ENCODE data around the gene TMEM79.

Gene TMEM79, protein sequence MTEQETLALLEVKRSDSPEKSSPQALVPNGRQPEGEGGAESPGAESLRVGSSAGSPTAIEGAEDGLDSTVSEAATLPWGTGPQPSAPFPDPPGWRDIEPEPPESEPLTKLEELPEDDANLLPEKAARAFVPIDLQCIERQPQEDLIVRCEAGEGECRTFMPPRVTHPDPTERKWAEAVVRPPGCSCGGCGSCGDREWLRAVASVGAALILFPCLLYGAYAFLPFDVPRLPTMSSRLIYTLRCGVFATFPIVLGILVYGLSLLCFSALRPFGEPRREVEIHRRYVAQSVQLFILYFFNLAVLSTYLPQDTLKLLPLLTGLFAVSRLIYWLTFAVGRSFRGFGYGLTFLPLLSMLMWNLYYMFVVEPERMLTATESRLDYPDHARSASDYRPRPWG

DNA sequence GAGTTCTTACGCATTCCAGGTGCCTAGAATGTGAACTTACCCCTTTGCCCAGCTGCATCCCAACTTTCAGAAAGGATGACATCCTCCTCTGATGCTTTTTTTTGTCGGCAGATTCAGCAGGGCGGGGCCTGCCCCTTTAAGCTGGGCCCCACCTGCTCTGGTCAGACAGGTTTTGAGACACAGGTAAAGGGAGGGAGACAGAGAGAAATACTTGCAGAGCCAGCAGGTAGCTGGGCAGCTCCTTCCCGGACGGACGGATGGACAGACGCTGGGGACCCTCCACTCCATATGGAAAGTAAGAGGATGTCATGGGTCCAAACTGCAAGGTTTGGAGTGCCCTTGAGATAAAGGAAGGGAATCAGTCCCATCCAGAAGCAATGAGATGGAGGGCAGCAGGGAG lies at the start of gene TMEM79:
TMEM79 (plus strand) TSS at position 214 of the 400 bp plus-strand sequence. CDS start 902 bp downstream, outside the sequence.
- DNase-seq (ENCODE audit: low read depth in 3 of 3), result no peak

DNA sequence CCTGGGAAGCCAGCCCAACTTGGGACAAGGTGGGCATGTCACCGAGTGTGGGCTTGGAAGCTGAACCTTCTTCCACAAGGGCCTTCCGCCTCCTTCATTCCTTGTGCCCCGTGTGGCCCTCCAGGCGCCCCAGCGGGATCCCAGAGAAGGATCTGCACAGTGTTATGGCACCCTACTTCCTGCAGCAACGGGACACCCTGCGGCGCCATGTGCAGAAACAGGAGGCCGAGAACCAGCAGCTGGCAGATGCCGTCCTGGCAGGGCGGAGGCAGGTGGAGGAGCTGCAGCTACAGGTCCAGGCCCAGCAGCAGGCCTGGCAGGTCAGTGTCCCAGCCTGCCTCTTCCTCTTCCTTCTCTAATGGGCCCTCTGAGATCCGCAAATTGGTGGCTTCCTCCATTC lies 48.0 kb upstream of the TMEM79 start:
- no peak for DNase-seq (ENCODE audit: low read depth in 3 of 3)

DNA sequence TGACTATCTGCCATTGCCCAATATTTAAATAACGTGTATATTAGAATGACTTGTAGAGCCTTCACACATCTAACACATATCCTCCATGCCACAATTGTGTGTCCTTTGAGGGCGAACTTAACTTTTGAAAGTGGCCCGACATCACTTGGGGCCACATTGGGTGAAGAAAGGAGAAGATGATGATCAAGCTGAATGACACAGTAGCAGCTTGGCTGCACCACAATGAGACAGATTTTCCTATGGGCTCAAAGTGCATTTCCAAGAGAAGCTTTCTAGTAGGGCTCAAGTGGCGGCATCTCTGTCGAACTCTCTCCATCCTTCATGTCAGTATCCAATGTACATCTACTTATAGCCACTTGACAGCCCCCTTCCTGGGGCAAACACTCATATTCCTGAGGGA lies 45.9 kb upstream of the TMEM79 start:
- no peak for DNase-seq (ENCODE audit: low read depth in 3 of 3)

DNA sequence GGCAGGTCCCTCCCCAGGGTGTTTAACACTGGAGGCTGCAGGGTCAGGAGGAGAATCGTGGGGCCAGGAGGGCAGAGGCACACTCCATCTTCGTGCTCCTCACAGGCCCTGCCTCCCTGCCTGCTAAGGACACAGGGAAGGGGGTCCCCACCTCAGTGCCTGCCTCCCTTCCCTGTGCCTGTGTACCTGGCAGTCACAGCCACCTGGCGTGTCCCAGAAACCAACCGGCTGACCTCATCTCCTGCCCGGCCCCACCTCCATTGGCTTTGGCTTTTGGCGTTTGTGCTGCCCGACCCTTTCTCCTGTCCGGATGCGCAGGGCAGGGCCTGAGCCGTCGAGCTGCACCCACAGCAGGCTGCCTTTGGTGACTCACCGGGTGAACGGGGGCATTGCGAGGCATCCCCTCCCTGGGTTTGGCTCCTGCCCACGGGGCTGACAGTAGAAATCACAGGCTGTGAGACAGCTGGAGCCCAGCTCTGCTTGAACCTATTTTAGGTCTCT lies 42.8 kb upstream of the TMEM79 start:
- no peak for DNase-seq (ENCODE audit: low read depth in 3 of 3)

DNA sequence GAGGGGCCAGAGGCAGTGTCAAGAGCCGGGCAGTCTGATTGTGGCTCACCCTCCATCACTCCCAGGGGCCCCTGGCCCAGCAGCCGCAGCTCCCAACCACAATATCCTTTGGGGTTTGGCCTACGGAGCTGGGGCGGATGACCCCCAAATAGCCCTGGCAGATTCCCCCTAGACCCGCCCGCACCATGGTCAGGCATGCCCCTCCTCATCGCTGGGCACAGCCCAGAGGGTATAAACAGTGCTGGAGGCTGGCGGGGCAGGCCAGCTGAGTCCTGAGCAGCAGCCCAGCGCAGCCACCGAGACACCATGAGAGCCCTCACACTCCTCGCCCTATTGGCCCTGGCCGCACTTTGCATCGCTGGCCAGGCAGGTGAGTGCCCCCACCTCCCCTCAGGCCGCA lies 42.2 kb upstream of the TMEM79 start, which contains the start of gene BGLAP:
BGLAP (plus strand) TSS at position 259 of the 400 bp plus-strand sequence; CDS start at position 307, 48 bp downstream.
- no peak for DNase-seq (ENCODE audit: low read depth in 3 of 3)

DNA sequence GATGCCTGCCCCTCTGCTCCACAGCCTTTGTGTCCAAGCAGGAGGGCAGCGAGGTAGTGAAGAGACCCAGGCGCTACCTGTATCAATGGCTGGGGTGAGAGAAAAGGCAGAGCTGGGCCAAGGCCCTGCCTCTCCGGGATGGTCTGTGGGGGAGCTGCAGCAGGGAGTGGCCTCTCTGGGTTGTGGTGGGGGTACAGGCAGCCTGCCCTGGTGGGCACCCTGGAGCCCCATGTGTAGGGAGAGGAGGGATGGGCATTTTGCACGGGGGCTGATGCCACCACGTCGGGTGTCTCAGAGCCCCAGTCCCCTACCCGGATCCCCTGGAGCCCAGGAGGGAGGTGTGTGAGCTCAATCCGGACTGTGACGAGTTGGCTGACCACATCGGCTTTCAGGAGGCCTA lies 41.4 kb upstream of the TMEM79 start:
- no peak for DNase-seq (ENCODE audit: low read depth in 3 of 3)

DNA sequence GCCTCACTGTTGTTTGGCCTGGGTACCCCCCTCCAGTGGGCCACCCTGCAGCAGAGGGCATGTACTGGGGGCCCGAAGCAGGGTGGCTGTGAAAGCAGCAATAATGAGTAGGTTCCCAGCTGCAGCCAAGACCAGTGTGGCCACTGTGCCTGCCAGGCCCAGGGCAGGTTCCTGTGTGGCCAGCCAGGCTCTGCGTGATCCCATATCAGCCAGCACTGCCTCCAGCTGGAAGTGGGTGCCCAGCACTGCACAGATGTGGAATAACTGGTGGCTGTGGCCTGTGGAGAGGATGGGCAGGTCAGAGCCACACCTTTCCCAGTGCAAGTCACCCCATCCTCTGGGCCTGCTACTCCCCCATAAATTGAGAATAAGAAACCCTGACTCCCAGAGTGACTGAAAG lies 40.0 kb upstream of the TMEM79 start:
- DNase-seq (ENCODE audit: low read depth in 3 of 3), result no peak

DNA sequence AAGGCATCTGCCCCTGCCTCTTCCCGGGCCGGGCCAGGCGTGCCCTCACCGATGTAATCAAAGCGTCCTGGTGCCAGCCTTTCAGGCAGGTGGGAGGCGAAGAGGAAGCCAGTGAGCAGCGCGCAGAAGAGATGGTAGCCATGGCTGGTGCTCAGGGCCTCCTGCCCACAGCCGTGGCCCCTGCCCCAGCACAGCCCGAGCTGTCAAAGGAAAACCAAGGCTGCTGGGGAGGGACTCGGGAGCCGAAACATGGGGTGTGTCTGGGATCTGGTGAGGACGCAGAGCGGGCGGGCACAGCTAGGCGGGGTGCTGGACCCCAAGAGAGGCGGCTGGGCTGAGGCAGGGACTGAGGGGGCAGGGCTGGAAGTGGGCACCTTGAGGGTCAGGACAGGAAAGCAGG lies 39.4 kb upstream of the TMEM79 start:
- no peak for DNase-seq (ENCODE audit: low read depth in 3 of 3)

DNA sequence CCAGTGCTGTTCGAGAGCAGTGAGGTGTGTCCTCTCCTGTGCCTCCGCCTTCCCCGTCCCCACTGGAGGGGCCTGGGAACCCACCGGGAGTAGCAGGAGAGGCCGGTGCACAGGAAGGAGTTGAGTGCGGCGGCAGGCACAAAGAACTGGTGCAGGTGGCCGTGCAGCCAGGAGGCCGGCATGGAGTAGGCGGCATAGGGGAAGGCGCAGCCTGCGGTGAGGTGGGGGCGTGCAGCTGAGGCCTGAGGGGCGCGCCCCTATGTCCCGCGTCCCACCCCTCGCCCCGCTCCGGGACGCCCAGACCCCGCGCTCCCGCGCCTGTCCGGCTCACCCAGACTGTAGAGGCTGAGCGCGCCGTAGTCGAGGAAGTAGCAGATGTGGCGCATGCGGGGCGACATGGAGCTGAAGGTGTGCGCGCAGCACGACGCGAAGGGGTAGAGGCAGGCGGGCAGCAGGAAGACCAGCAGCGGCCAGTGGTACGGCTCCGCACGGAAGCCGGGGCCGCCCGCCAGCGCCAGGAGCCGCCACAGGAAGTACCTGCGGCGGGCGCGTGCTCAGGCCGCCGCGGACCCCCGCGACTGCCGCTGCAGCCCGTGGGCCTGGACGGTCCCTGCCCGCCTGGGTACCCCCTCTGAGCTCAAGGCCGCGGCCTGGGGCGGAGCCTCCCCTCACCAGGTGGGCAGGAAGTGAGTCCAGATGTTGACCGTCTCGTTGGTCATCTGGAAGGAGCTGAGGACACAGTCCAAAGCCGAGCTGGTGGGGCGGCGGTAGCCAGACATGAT lies 38.5 kb upstream of the TMEM79 start:
- DNase-seq (ENCODE audit: low read depth in 3 of 3), result no peak

DNA sequence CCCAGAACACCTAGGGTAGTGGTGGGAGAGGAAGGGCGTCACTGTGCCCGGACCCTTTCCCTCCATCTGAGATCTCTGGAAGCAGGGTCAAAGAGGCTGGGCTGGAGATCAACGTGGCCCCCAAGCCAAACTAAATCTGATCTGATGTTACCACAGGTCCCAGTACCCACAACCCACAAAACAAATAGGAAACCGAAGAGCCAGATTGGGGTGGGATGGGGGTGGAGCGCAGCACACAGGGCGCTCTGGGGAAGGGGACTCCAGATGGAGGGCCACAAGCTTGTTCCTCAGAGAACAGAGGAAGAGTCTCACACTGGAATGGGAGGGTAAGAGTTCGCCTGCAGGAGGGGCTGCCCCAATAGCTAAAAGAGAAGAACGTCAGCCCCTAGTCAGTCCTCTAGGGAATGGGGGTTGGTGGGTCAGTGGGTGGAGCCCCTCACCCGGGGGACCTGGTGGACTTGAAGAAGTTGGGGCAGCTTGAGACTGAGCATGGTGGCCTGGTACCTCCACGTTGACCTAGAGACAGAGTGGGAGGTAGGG lies 37.8 kb upstream of the TMEM79 start:
- no peak for DNase-seq (ENCODE audit: low read depth in 3 of 3)

DNA sequence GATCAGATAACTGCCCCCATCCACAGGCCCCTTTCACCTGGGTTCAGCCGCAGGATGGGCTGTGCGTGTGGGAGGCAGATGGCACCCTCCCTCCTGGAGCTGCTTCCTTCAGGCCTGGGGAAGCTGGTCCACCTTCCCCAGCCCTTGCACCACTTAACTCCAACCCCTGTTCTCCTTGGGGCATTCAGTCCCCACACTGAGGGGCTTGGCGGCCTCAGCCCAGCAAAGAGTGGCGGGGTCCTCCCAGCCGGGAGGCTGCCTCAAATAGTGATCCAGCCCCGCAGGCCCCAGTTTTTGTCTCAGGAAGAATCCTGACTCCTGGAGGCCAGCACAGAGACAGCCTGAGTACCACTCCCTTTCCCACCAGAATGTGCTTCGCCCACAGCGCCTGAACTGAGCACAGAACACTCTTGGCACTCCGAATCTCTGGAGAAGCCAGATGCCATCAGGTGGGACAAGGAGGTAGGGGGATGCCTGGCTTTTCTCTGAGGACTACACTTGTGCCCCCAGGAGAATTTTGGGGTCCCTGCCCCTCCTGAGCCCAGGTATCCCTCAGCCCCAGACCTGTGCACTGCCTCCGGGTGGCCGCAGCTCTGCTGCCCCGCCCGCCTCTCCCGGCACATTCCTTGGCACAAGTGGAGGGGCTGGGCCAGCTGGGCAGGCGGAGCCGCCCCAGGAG lies 37.2 kb upstream of the TMEM79 start:
- no peak for DNase-seq (ENCODE audit: low read depth in 3 of 3)

DNA sequence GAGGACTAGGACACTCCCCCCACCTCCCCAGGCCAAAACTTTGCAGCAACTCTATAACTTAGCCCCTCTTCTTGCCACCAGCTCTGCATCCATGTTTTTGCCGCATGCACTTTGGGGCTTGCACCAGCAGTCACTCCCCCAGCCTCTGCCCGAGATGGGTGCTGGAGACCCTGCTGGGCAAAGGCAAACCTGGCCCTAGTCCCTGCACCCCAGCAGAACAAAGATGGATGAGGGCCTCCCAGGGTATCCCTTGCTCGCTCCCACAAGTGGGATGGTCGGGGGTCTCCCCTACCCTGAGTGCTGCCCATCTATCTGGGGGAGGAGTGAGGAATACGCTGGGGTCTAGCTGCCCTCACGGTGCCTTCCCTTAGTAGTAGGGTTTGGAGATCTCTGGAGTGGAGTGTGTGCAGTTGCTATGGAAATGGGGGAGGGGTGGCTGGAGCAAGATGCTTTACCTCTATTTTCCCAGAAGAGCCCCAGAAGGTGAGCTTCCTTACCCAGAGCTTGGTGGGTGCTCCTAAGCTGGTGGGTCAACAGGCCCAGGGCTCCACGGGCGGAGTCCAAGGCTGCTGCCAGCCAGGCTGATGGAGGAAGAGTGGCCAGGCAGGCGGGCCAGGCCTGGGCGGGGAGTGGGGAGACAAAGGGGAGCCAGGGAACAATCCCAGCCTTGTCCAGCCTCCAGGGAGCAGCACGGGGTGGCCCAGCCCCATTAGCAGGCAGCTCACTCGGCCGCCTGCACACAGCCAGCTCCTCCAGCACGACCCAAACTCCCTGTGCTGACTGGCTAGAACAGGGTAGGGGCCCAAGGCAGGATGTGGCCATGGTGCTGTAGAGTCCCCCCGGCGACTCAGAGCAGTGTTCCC lies 36.4 kb upstream of the TMEM79 start, which contains the start of gene PAQR6:
PAQR6 (minus strand) TSS at position 597 of the 863 bp plus-strand sequence. CDS start 1,325 bp downstream, outside the sequence.
- DNase-seq (ENCODE audit: low read depth in 3 of 3), result no peak

DNA sequence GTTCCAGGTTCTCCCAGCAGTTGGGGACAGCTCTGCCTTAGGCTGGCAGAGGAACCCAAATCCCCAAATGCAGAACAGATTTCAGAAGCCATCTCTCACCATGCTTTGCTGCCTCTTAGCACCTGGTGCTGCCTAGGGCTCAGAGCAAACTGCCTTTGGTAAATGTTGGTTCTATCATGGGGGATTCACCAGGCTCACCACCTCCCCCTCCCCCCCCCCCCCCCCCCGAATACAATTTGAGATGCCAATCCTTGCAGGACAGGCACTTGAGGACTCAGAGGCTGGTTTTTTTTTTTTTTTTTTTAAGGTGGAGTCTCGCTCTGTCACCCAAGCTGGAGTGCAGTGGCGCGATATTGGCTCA lies 35.8 kb upstream of the TMEM79 start:
- DNase-seq (ENCODE audit: low read depth in 3 of 3), result no peak

DNA sequence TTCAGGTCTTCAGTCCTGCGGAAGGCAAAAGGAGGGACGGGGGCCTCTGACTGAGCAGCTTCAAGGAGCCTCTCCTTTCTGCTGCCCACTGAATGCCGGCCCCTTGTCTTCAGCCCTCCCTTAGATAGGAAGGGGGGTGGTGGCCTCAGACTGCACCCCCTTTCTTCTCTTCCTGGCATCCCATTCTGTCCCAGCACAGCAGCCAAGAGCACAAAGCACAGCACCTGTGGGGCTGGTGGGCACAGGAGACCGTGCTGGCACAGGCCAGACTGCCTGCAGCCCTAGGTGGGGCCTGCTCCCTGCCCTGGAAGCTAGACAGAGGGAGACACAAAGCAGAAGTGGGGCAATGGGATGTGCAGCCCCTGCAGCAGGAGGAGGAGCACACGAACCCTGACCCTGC lies 34.5 kb upstream of the TMEM79 start:
- DNase-seq (ENCODE audit: low read depth in 3 of 3), result no peak

DNA sequence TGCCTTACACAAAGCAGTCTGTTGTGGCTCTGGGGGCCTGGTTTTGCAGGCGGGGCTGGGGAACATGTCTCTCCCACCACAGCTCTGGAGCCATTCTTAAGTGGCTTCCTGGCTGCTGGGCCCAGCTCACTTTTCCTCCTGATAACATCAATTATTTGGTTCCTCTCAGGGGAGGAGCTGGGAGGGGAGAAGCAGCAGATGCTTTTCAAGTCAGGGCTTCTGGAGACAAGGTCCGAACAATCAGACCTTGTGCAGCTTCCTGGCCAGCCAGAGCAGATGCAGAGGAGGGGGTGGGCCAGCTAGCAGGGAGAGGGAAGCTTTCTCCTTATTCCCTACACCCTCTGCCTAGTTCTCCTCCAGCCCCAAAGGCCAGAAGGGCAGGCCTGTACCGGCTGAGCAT lies 32.6 kb upstream of the TMEM79 start:
- DNase-seq (ENCODE audit: low read depth in 3 of 3), result no peak

DNA sequence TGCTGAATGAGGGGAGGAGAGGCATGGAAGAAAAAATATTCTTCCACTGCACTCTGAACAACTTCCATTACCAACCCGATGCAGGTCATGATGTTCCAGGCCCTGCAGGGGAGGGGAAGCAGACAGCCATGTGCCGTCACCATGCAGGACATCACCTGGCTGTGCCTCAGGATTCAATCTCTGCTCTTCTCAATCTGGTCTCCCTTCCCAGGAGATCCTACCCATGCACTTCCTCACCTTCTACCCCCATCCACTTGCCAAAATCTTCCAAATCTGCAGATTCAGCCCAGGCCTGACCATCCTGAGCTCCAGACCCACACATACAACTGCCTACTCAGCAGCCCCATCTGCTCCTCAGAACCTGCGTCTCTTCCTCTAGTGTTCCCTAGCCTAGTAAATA lies 30.5 kb upstream of the TMEM79 start:
- DNase-seq (ENCODE audit: low read depth in 3 of 3), result no peak

DNA sequence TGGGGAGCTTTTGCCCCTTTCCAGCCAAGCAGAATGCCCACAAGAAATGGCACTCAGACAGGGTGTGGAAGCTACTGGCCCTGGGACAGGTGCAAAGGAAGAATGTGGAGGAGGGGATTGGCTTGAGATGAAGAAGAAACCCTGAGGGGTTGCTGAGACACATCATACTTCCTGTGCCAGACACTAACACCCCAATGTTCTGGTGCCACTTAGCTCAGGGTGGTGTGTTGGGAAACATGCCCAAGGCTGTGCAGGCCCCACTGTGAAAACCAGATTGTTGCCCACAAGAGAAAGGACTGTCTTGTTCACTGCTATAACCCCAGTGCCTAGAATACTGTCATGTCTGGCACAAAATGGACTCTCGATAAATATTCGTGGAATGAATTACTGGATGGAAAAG lies 26.4 kb upstream of the TMEM79 start:
- no peak for DNase-seq (ENCODE audit: low read depth in 3 of 3)

DNA sequence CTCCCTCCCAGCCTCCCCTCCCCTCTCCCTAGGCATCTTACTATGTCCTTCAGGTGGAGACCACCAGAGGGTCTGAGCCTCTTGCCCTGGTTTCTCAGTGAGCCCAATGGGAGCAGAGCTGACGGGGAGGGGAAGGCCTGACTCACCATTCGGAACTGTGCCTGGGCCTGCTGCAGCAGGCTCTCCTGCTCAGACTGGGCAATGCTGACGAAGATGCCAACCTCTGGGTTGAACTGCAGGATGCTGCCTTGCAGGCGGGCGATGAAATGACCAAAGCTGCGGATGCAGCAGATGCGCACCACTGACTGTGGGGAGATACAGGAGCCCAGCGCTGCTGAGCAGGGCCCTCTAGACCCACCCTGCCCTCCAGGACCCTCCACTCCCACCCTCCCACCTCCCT lies 25.3 kb upstream of the TMEM79 start:
- no peak for DNase-seq (ENCODE audit: low read depth in 3 of 3)

DNA sequence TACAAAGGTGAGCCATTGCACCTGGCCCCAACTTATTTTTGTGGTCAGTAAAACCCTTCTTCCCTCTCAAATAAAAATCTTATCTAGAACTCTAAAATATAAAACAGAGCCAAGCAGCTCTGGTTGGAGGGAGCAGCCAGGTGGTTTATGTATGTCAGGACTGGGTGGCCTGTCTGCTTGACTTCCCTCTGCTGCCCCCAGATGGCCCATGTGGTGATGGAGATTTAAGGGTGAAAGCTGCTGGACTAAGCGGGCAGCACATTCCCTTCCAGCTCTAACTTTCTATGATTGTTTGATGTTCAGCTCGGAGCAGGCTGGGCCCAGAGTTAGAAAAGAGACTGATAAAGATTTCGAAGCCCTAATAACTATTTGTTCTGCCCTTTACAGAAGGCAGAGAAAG lies 24.3 kb upstream of the TMEM79 start:
- no peak for DNase-seq (ENCODE audit: low read depth in 3 of 3)

DNA sequence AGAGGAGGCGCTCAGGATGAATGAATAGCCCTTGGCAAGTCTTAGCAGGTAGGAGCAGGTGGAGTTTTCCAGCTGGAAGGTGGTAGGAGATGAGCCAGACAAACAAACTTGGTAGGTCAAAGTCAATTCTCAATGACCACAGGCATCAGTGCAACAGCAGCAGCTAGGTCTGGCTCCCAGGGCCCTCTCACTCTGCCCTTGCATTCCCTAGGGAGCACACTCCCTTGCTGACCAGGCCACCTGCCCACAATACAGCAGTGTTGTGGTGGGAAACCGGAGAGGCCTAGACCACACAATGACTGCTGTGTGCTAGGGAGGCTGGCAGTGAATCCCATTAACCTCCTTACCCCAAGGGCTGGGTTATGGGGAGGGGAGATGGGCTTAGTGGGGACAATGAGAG lies 23.2 kb upstream of the TMEM79 start:
- DNase-seq (ENCODE audit: low read depth in 3 of 3), result no peak
